HepG2 (cell line): Measurements from ENCODE around the gene LOXL4. TPM values are rescaled to one million over a fixed set of nuclear protein-coding genes. Genes with fewer than 3 reads are reported as not detected.

Source experiments
- ATF5 ChIP-seq: sonication (generic); formaldehyde crosslinking; IDR thresholded peaks from 2 replicates; pipeline ENCODE4 v1.4.0; 2020; ENCODE audit warnings: mild to moderate bottlenecking, low read depth, missing genetic modification reagents
- ATF7 ChIP-seq, 2 experiments: fragments of 450-650 bp in 1 of 2; sonication (generic) in 1 of 2; formaldehyde crosslinking in 1 of 2; IDR thresholded peaks; 2 replicates each; pipeline versions ENCODE4 v1.4.0 to v1.6.1; 2016 to 2020; ENCODE audit warnings: antibody characterized with exemption in 1 of 2, mild to moderate bottlenecking in 1 of 2, missing genetic modification reagents in 1 of 2
- BHLHE40 ChIP-seq: IDR thresholded peaks from 2 replicates; pipeline ENCODE4 v1.6.1; 2011; ENCODE audit warnings: low read length, improper control_type of control experiment
- CEBPB ChIP-seq: IDR thresholded peaks from 2 replicates; pipeline ENCODE4 v1.6.1; 2011; ENCODE audit warnings: low read depth, low read length, improper control_type of control experiment, borderline replicate concordance
- EP300 ChIP-seq, 3 experiments: sonication (generic) in 1 of 3; formaldehyde crosslinking in 1 of 3; IDR thresholded peaks; 2 replicates each; pipeline versions ENCODE4 v1.5.1 to v1.6.1; 2011 to 2020; ENCODE audit warnings: low read depth in 2 of 3, low read length in 2 of 3, borderline replicate concordance in 1 of 3, improper control_type of control experiment in 1 of 3, mild to moderate bottlenecking in 1 of 3, missing genetic modification reagents in 1 of 3, moderate library complexity in 1 of 3
- GATAD2A ChIP-seq: IDR thresholded peaks from 2 replicates; pipeline ENCODE4 v1.6.1; 2016
- HIC2 ChIP-seq: sonication (generic); formaldehyde crosslinking; IDR thresholded peaks from 2 replicates; pipeline ENCODE4 v1.9.0; 2022; ENCODE audit warnings: low read depth, missing genetic modification reagents
- HNF4A ChIP-seq: sonication (generic); formaldehyde crosslinking; IDR thresholded peaks from 2 replicates; pipeline ENCODE4 v1.4.0; 2020; ENCODE audit warnings: missing genetic modification reagents
- HNF4G ChIP-seq, 2 experiments: sonication (generic) in 1 of 2; formaldehyde crosslinking in 1 of 2; IDR thresholded peaks; 2 replicates each; pipeline versions ENCODE4 v1.4.0 to v1.6.1; 2011 to 2020; ENCODE audit warnings: borderline replicate concordance in 2 of 2, low read depth in 2 of 2, mild to moderate bottlenecking in 2 of 2, low read length in 1 of 2, missing genetic modification reagents in 1 of 2, moderate library complexity in 1 of 2
- HOXA3 ChIP-seq: sonication (generic); formaldehyde crosslinking; IDR thresholded peaks from 2 replicates; pipeline ENCODE4 v1.5.0; 2020; ENCODE audit warnings: missing genetic modification reagents
- IKZF4 ChIP-seq: sonication (generic); formaldehyde crosslinking; IDR thresholded peaks from 2 replicates; pipeline ENCODE4 v1.5.1; 2020; ENCODE audit warnings: borderline replicate concordance, mild to moderate bottlenecking, low read depth, missing genetic modification reagents; ENCODE audit errors: not compliant biosample characterization
- LCORL ChIP-seq, 2 experiments: fragments of 450-650 bp in 1 of 2; sonication (generic) in 1 of 2; formaldehyde crosslinking in 1 of 2; IDR thresholded peaks; 2 replicates each; pipeline versions ENCODE4 v1.5.0 to v1.6.1; 2017 to 2020; ENCODE audit warnings: antibody characterized with exemption in 1 of 2, missing genetic modification reagents in 1 of 2
- NR0B2 ChIP-seq: sonication (generic); formaldehyde crosslinking; IDR thresholded peaks from 2 replicates; pipeline ENCODE4 v1.4.0; 2020; ENCODE audit warnings: mild to moderate bottlenecking, missing genetic modification reagents
- RARA ChIP-seq: IDR thresholded peaks from 2 replicates; pipeline ENCODE4 v1.6.1; 2016; ENCODE audit warnings: missing genetic modification reagents, missing compliant biosample characterization
- SAP130 ChIP-seq: IDR thresholded peaks from 2 replicates; pipeline ENCODE4 v1.6.1; 2016; ENCODE audit warnings: low read depth
- TEAD3 ChIP-seq: optimal IDR thresholded peaks from 2 replicates; pipeline ENCODE3; 2016; ENCODE audit warnings: borderline replicate concordance
- ZBTB39 ChIP-seq: sonication (generic); formaldehyde crosslinking; IDR thresholded peaks from 2 replicates; pipeline ENCODE4 v1.5.0; 2020; ENCODE audit warnings: missing genetic modification reagents
- ZNF549 ChIP-seq: sonication (generic); formaldehyde crosslinking; IDR thresholded peaks from 2 replicates; pipeline ENCODE4 v1.5.0; 2020; ENCODE audit warnings: missing genetic modification reagents
- ZNF574 ChIP-seq: sonication (generic); formaldehyde crosslinking; IDR thresholded peaks from 2 replicates; pipeline ENCODE4 v1.4.0; 2020; ENCODE audit warnings: missing genetic modification reagents
- polyA plus RNA-seq, 8 experiments: library from polyadenylated mRNA; depleted of rRNA in 3 of 8; stranded (reverse) in 7 of 8; unstranded in 1 of 8; fragments of >200 nt; fragmentation: Illumina TruSeq in 4 of 8; extraction: Trizol in 4 of 8; gene quantifications; 2 replicates each; pipeline versions ENCODE4 v1.2.1 to v1.2.3, GENCODE V29; 2011 to 2016; ENCODE audit warnings: low read depth in 4 of 8, missing spikeins in 1 of 8, mixed read lengths in 1 of 8; ENCODE audit not compliant: insufficient read depth in 1 of 8
- total RNA-seq, 5 experiments: library from RNA; depleted of rRNA; stranded (reverse); fragments of >200 nt; fragmentation: Illumina TruSeq; extraction: Trizol; gene quantifications; 2 replicates each; pipeline ENCODE4 v1.2.3, GENCODE V29; 2016; ENCODE audit warnings: low read depth in 1 of 5

The LOXL4 gene
- total and polyA plus RNA-seq, 2 of the 13 experiments (the other 11 are each of a cell fraction or from before 2014, with no cell fraction given): 8.8 to 21.1 TPM

- TF ChIP-seq LCORL (IDR thresholded peaks at IDR 0.05) (no peak), LCORL (CRISPR knock-in tag; IDR thresholded peaks at IDR 0.05) (0 out of 2 replicates have a peak, but pooled peaks have one; percentile 25), HIC2 (0 out of 2 replicates have a peak, but pooled peaks have one; percentile 43), HOXA3 (CRISPR knock-in tag) (no peak), ZNF549 (CRISPR knock-in tag) (no peak), ATF5 (CRISPR knock-in tag) (no peak), BHLHE40 (no peak), IKZF4 (CRISPR knock-in tag) (no peak), TEAD3 (CRISPR knock-in tag) (peak; percentile 83), ZBTB39 (CRISPR knock-in tag) (no peak), RARA (CRISPR knock-in tag) (0 out of 2 replicates have a peak, but pooled peaks have one; percentile 32), EP300 (IDR thresholded peaks at IDR 0.05; ENCODE audit: low read depth in 2 of 2, low read length in 2 of 2) (peak in 1 of 2 experiments; percentile 10; a peak in 1 of 4 replicates), EP300 (CRISPR knock-in tag; IDR thresholded peaks at IDR 0.05; ENCODE audit: borderline replicate concordance) (no peak), HNF4G (IDR thresholded peaks at IDR 0.05; ENCODE audit: borderline replicate concordance, low read depth, low read length) (peak; percentile 42; the same call in 1 of the 2 replicates), HNF4G (CRISPR knock-in tag; IDR thresholded peaks at IDR 0.05; ENCODE audit: borderline replicate concordance, low read depth) (0 out of 2 replicates have a peak, but pooled peaks have one; percentile 28), HNF4A (0 out of 2 replicates have a peak, but pooled peaks have one; percentile 13), CEBPB (no peak), GATAD2A (CRISPR knock-in tag) (peak; percentile 46; the same call in 1 of the 2 replicates), NR0B2 (CRISPR knock-in tag) (no peak), SAP130 (CRISPR knock-in tag) (peak; percentile 21; the same call in 1 of the 2 replicates), ZNF574 (CRISPR knock-in tag) (no peak), ATF7 (IDR thresholded peaks at IDR 0.05) (peak; percentile 46; the same call in 1 of the 2 replicates), ATF7 (CRISPR knock-in tag; IDR thresholded peaks at IDR 0.05) (no peak)
Observed at GRCh38 chr10:98273057-98273850, 5.3 kb upstream of the LOXL4 start (continued).
